GM12865 (cell line): Measurements from ENCODE around the gene GRB14.

Source experiments
- DNase-seq: peaks from one replicate; pipeline ENCODE4 v3.0.0; 2010; ENCODE audit warnings: low read depth
- H3K4me3 ChIP-seq: 2 replicates; pipeline ENCODE4 v1.5.1; 2011; ENCODE audit warnings: mild to moderate bottlenecking, low read depth, low read length, control low read depth
- TF ChIP-seq, protein P1 (sequence below): IDR thresholded peaks from 2 replicates; pipeline ENCODE4 v1.5.1; 2011; ENCODE audit warnings: low read length, control low read depth, low read depth, inconsistent platforms; ENCODE audit not compliant: insufficient read depth; ENCODE audit errors: missing control alignments

GRB14 gene

GRCh38 chr2:164545484-164545883 is 75.8 kb downstream of the GRB14 start:
- DNase-seq: no peak
- no peak overlapping the region for H3K4me3 ChIP-seq
- TF ChIP-seq, protein P1, sequence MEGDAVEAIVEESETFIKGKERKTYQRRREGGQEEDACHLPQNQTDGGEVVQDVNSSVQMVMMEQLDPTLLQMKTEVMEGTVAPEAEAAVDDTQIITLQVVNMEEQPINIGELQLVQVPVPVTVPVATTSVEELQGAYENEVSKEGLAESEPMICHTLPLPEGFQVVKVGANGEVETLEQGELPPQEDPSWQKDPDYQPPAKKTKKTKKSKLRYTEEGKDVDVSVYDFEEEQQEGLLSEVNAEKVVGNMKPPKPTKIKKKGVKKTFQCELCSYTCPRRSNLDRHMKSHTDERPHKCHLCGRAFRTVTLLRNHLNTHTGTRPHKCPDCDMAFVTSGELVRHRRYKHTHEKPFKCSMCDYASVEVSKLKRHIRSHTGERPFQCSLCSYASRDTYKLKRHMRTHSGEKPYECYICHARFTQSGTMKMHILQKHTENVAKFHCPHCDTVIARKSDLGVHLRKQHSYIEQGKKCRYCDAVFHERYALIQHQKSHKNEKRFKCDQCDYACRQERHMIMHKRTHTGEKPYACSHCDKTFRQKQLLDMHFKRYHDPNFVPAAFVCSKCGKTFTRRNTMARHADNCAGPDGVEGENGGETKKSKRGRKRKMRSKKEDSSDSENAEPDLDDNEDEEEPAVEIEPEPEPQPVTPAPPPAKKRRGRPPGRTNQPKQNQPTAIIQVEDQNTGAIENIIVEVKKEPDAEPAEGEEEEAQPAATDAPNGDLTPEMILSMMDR: no peak

GRCh38 chr2:164542581-164543021 is 78.7 kb downstream of the GRB14 start:
- TF ChIP-seq, protein P1: no peak
- no peak overlapping the region for H3K4me3 ChIP-seq
- no peak for DNase-seq

GRCh38 chr2:164538240-164538866 is 82.9 kb downstream of the GRB14 start:
- TF ChIP-seq, protein P1: peak; percentile 53
- no peak overlapping the region for H3K4me3 ChIP-seq
- peak; percentile 26 for DNase-seq

- TF ChIP-seq, protein P1: no peak
- H3K4me3 ChIP-seq: no peak overlapping the region
- no peak for DNase-seq
Measured at GRCh38 chr2:164535280-164536025, 85.8 kb downstream of the GRB14 start.

GRCh38 chr2:164530464-164530863 is 90.8 kb downstream of the GRB14 start:
- H3K4me3 ChIP-seq: no peak overlapping the region
- TF ChIP-seq, protein P1: no peak
- no peak for DNase-seq

- TF ChIP-seq, protein P1: no peak
- no peak overlapping the region for H3K4me3 ChIP-seq
- DNase-seq: no peak
Measured at GRCh38 chr2:164523726-164524125, 97.6 kb downstream of the GRB14 start.
